ENCODE data around the gene TET1. TPM values are rescaled to one million over a fixed set of nuclear protein-coding genes. Genes with fewer than 3 reads are reported as not detected.

The TET1 gene
- total and polyA plus RNA-seq, 2 experiments from 2014 or later = 37.2 to 90.5 TPM

GRCh38 chr10:68600041-68600778, 40.1 kb downstream of the TET1 start:
- peaks cover 68% of the 10 kb centered on the region for H3K4me1 Mint-ChIP-seq
- no peak overlapping the region for H2AFZ ChIP-seq

More at GRCh38 chr10:68600041-68600778, 40.1 kb downstream of the TET1 start:
- Histone ChIP-seq H3K27ac (ENCODE audit: low read depth) (peak overlapping the region; percentile 91), H3K4me3 (peak overlapping the region; percentile 45), H3F3A (replicated peaks; ENCODE audit: low read depth) (peaks cover 21% of the 10 kb centered on the region), H3K79me2 (replicated peaks; ENCODE audit: insufficient read depth) (peaks cover 74% of the 10 kb centered on the region), H3K9me2 (ENCODE audit: insufficient read depth) (no peaks in the 10 kb centered on the region), H4K20me1 (replicated peaks; ENCODE audit: insufficient read depth) (peaks cover 12% of the 10 kb centered on the region), H3K4me1 (ENCODE audit: insufficient read depth) (peaks cover 47% of the 10 kb centered on the region), H3K4me2 (peak overlapping the region; percentile 72), H3K36me3 (ENCODE audit: insufficient read depth) (peaks cover 17% of the 10 kb centered on the region; the same call in 1 of the 2 replicates), H3K27me3 (ENCODE audit: insufficient read depth) (no peaks in the 10 kb centered on the region)
- DNase-seq (ENCODE audit: low spot score) = peak; percentile 95
- Mint-ChIP-seq H3K36me3 (ENCODE audit: low read depth) (peaks cover 31% of the 10 kb centered on the region), H3K9me3 (no peaks in the 10 kb centered on the region; the same call in 2 of the 3 replicates), H3K27me3 (ENCODE audit: insufficient read depth, low read depth, poor library complexity) (peaks cover 10% of the 10 kb centered on the region), H3K4me3 (peak overlapping the region; percentile 74), H3K27ac (peak overlapping the region; percentile 95)
- peak; percentile 92 for ATAC-seq
- TF ChIP-seq STAT1 (IDR thresholded peaks at IDR 0.05; ENCODE audit: unreplicated experiment) (no peak), ZNF462 (CRISPR knock-in tag; IDR thresholded peaks at IDR 0.05) (0 out of 2 replicates have a peak, but pooled peaks have one; percentile 16), ZNF331 (CRISPR knock-in tag; IDR thresholded peaks at IDR 0.05; ENCODE audit: low read depth) (peak; percentile 55), CREB1 (CRISPR knock-in tag; IDR thresholded peaks at IDR 0.05; ENCODE audit: low read depth) (peak; percentile 66; the same call in 1 of the 2 replicates)

Data from GM23338 (cell line).